Nephron progenitor cell (in vitro differentiated cells): ENCODE results near the gene GATA3.
A peak's percentile ranks its signal among the peaks of the same experiment; 100 is the strongest.

Experiments used
- DNase-seq: peaks from one replicate; pipeline ENCODE4 v3.0.0; 2021
- H3K27ac Mint-ChIP-seq: 2 replicates; pipeline ENCODE4 v1.8.0; 2021; ENCODE audit warnings: mild to moderate bottlenecking, moderate library complexity, mixed read lengths
- H3K27me3 Mint-ChIP-seq: 2 replicates; pipeline ENCODE4 v1.8.0; 2021; ENCODE audit warnings: mild to moderate bottlenecking, low read depth, mixed read lengths; ENCODE audit not compliant: poor library complexity
- H3K36me3 Mint-ChIP-seq: 2 replicates; pipeline ENCODE4 v1.8.0; 2021; ENCODE audit warnings: low read depth, mixed read lengths
- H3K4me1 Mint-ChIP-seq: 2 replicates; pipeline ENCODE4 v1.8.0; 2021; ENCODE audit warnings: mixed read lengths
- H3K4me3 Mint-ChIP-seq: 2 replicates; pipeline ENCODE4 v1.8.0; 2021; ENCODE audit warnings: mild to moderate bottlenecking, moderate library complexity, mixed read lengths
- H3K9me3 Mint-ChIP-seq: 2 replicates; pipeline ENCODE4 v1.8.0; 2021; ENCODE audit warnings: mild to moderate bottlenecking, moderate library complexity, mixed read lengths
- CTCF ChIP-seq: fragments of 200-600 bp; sonication (generic); IDR thresholded peaks from 2 replicates; pipeline ENCODE4 v1.5.0; 2021; ENCODE audit warnings: antibody characterized with exemption

Gene GATA3

GRCh38 chr10:8070440-8070839 lies 16.0 kb downstream of the GATA3 start:
- H3K27ac Mint-ChIP-seq: no peak overlapping the region
- peaks cover 86% of the 10 kb centered on the region for H3K36me3 Mint-ChIP-seq
- DNase-seq: no peak
- peaks cover 4% of the 10 kb centered on the region for H3K9me3 Mint-ChIP-seq
- no peak for TF ChIP-seq CTCF
- H3K4me3 Mint-ChIP-seq: no peak overlapping the region
- peaks cover 34% of the 10 kb centered on the region for H3K27me3 Mint-ChIP-seq
- H3K4me1 Mint-ChIP-seq: peaks cover 25% of the 10 kb centered on the region

- Mint-ChIP-seq H3K27me3 (peaks cover 34% of the 10 kb centered on the region), H3K9me3 (peaks cover 4% of the 10 kb centered on the region), H3K4me1 (peaks cover 19% of the 10 kb centered on the region), H3K4me3 (no peak overlapping the region), H3K36me3 (peaks cover 81% of the 10 kb centered on the region), H3K27ac (no peak overlapping the region)
- DNase-seq: no peak
- TF ChIP-seq CTCF: no peak
These were observed 16.5 kb downstream of the GATA3 start for GRCh38 chr10:8071006-8071405.

- peaks cover 29% of the 10 kb centered on the region for H3K27me3 Mint-ChIP-seq
- peaks cover 4% of the 10 kb centered on the region for H3K9me3 Mint-ChIP-seq
- H3K4me1 Mint-ChIP-seq: peaks cover 13% of the 10 kb centered on the region
- no peak overlapping the region for H3K27ac Mint-ChIP-seq
- no peak for TF ChIP-seq CTCF
- no peak overlapping the region for H3K4me3 Mint-ChIP-seq
- DNase-seq: no peak
- peaks cover 74% of the 10 kb centered on the region for H3K36me3 Mint-ChIP-seq
These were observed 17.2 kb downstream of the GATA3 start for GRCh38 chr10:8071666-8072065.

GRCh38 chr10:8072211-8072610 lies 17.7 kb downstream of the GATA3 start:
- DNase-seq: no peak
- Mint-ChIP-seq H3K27ac (peak overlapping the region; percentile 50), H3K9me3 (peaks cover 4% of the 10 kb centered on the region), H3K4me3 (no peak overlapping the region), H3K4me1 (peaks cover 13% of the 10 kb centered on the region), H3K36me3 (peaks cover 69% of the 10 kb centered on the region), H3K27me3 (peaks cover 26% of the 10 kb centered on the region)
- no peak for TF ChIP-seq CTCF

- no peak for DNase-seq
- no peak overlapping the region for H3K27ac Mint-ChIP-seq
- TF ChIP-seq CTCF: no peak
- H3K4me3 Mint-ChIP-seq: no peak overlapping the region
- H3K4me1 Mint-ChIP-seq: peaks cover 13% of the 10 kb centered on the region
- H3K9me3 Mint-ChIP-seq: peaks cover 4% of the 10 kb centered on the region
- peaks cover 30% of the 10 kb centered on the region for H3K27me3 Mint-ChIP-seq
- peaks cover 56% of the 10 kb centered on the region for H3K36me3 Mint-ChIP-seq
These were observed 19.4 kb downstream of the GATA3 start for GRCh38 chr10:8073691-8074416.

GRCh38 chr10:8074881-8075280 lies 20.4 kb downstream of the GATA3 start:
- Mint-ChIP-seq H3K27ac (no peak overlapping the region), H3K36me3 (peaks cover 45% of the 10 kb centered on the region), H3K4me1 (peaks cover 13% of the 10 kb centered on the region), H3K9me3 (no peaks in the 10 kb centered on the region), H3K4me3 (no peak overlapping the region), H3K27me3 (peaks cover 22% of the 10 kb centered on the region)
- TF ChIP-seq CTCF: no peak
- DNase-seq: no peak
